K562 (cell line): ENCODE measurements around the gene CARD14. TPM values are rescaled to one million over a fixed set of nuclear protein-coding genes. Genes with fewer than 3 reads are reported as not detected.
"Not testable (repeated sequence)": the region's sequence is repeated elsewhere in the genome, so short reads cannot be mapped to it uniquely, and the experiment has no call there.

Experiments used
- ATAC-seq: fragments of 200-7000 bp; cut with Tn5 transposase; 3 replicates; pipeline ENCODE4 v1.9.1; 2020; ENCODE audit warnings: moderate library complexity
- BruUV-seq: library from RNA; stranded (reverse); fragments of 400-500 nt; replicated peaks from 2 replicates; lab custom pipeline; 2021; lab: Mats Ljungman, UMichigan
- CTCF ChIA-PET: fragments of 300-600 bp; formaldehyde crosslinking; extraction: SDS; loops from one replicate; lab custom pipeline; 2021; ENCODE audit warnings: low intra/inter-chr PET ratio; lab: Yijun Ruan, JAX
- POLR2A ChIA-PET: fragments of 300-600, 350-650 bp; sonication (Branson Sonifier 250); formaldehyde crosslinking; extraction: SDS; loops from one replicate; lab custom pipeline; 2021; ENCODE audit warnings: antibody characterized with exemption, inconsistent platforms; lab: Yijun Ruan, JAX
- DNase-seq, 4 experiments: peaks; one replicate each; pipeline versions ENCODE4 v3.0.0 to v3.0.0-alpha.2; 2011 to 2018; ENCODE audit warnings: low spot score in 3 of 4, mixed read lengths in 3 of 4; ENCODE audit errors: extremely low read depth in 1 of 4
- FAIRE-seq: peaks from 2 replicates; lab custom pipeline; 2011; peaks lifted over from hg19 to GRCh38; lab: Jason Lieb, UNC
- H2AFZ ChIP-seq: 2 replicates; pipeline ENCODE4 v1.6.0; 2011; ENCODE audit warnings: low read depth, low read length, control low read depth, inconsistent platforms
- H3K27ac ChIP-seq: fragments of 200-600 bp; 3 replicates; pipeline ENCODE4 v1.8.0; 2011; ENCODE audit warnings: low read depth, mild to moderate bottlenecking, control low read depth, inconsistent platforms, low read length, moderate library complexity, mixed read lengths; ENCODE audit errors: extremely low read depth
- H3K27me3 ChIP-seq, 2 experiments: fragments of 300-600 bp in 1 of 2; 2 replicates in 1 of 2; 3 replicates in 1 of 2; pipeline versions ENCODE4 v1.6.0 to v1.8.0; 2011; ENCODE audit warnings: inconsistent platforms in 2 of 2, low read length in 2 of 2, mild to moderate bottlenecking in 1 of 2, mixed read lengths in 1 of 2, moderate library complexity in 1 of 2; ENCODE audit not compliant: control insufficient read depth in 2 of 2, insufficient read depth in 2 of 2
- H3K36me3 ChIP-seq: fragments of 300-600 bp; 3 replicates; pipeline ENCODE4 v1.8.0; 2011; ENCODE audit warnings: mild to moderate bottlenecking, low read length, inconsistent platforms; ENCODE audit not compliant: control insufficient read depth, insufficient read depth
- H3K4me1 ChIP-seq, 2 experiments: fragments of 200-600 bp in 1 of 2; replicated peaks in 1 of 2; 2 replicates in 1 of 2; 3 replicates in 1 of 2; pipeline versions ENCODE4 v1.5.1 to v1.8.0; 2011; ENCODE audit warnings: inconsistent platforms in 2 of 2, low read length in 2 of 2, mild to moderate bottlenecking in 1 of 2, mixed read lengths in 1 of 2, moderate library complexity in 1 of 2; ENCODE audit not compliant: control insufficient read depth in 2 of 2, insufficient read depth in 2 of 2
- H3K4me2 ChIP-seq: 2 replicates; pipeline ENCODE4 v1.6.1; 2011; ENCODE audit warnings: low read length, control low read depth, inconsistent platforms, mixed read lengths; ENCODE audit not compliant: insufficient read depth
- H3K4me3 ChIP-seq: fragments of 200-600 bp; sonication (generic), shearing (Covaris generic); 2 replicates; pipeline ENCODE4 v1.5.1; 2016; ENCODE audit warnings: control low read depth, inconsistent platforms
- H3K79me2 ChIP-seq: fragments of 200-600 bp; 3 replicates; pipeline ENCODE4 v1.8.0; 2011; ENCODE audit warnings: low read length, inconsistent platforms; ENCODE audit not compliant: control insufficient read depth, insufficient read depth
- H3K9ac ChIP-seq, 2 experiments: 2 replicates each; pipeline versions ENCODE4 v1.6.0 to v1.6.1; 2011; ENCODE audit warnings: low read depth in 2 of 2, low read length in 2 of 2, control low read depth in 1 of 2, inconsistent platforms in 1 of 2, mild to moderate bottlenecking in 1 of 2, mixed read lengths in 1 of 2; ENCODE audit not compliant: insufficient read depth in 1 of 2
- H3K9me1 ChIP-seq: one replicate; pipeline ENCODE4 v1.6.0; 2011; ENCODE audit warnings: inconsistent platforms, mild to moderate bottlenecking, low read length, moderate library complexity; ENCODE audit not compliant: control insufficient read depth, insufficient read depth
- H3K9me3 ChIP-seq: replicated peaks from 2 replicates; pipeline ENCODE4 v1.5.1; 2011; ENCODE audit warnings: low read depth, low read length, inconsistent platforms; ENCODE audit not compliant: control insufficient read depth, insufficient read depth
- H4K20me1 ChIP-seq: replicated peaks from 2 replicates; pipeline ENCODE4 v1.6.1; 2011; ENCODE audit warnings: low read length, inconsistent platforms, mixed read lengths; ENCODE audit not compliant: control insufficient read depth, insufficient read depth
- POLR2G ChIP-seq: fragments of 200-400 bp; formaldehyde crosslinking; IDR thresholded peaks from 2 replicates; pipeline ENCODE4 v1.6.1; 2017; ENCODE audit warnings: low read depth, mild to moderate bottlenecking, antibody characterized with exemption, low read length, moderate library complexity
- RFX5 ChIP-seq: IDR thresholded peaks from 2 replicates; pipeline ENCODE4 v1.6.1; 2011; ENCODE audit warnings: low read depth, mild to moderate bottlenecking, improper control_type of control experiment, low read length
- WGBS: fragments of 100-300 bp; shearing (Covaris generic); methylation state at CpG from one replicate; pipeline ENCODE4 v1.1.6; 2016; ENCODE audit warnings: low coverage, mixed read lengths; ENCODE audit not compliant: insufficient coverage; ENCODE audit errors: missing lambda C conversion rate; 5-methylcytosine and 5-hydroxymethylcytosine counted together
- in situ Hi-C: fragments of 300-500 bp; cut with MboI; formaldehyde crosslinking; loops from 4 replicates; pipeline ENCODE4 v1.15.0; 2018; ENCODE audit warnings: inconsistent platforms, mixed read lengths
- intact Hi-C: fragments of 100-400 bp; cut with micrococcal nuclease; formaldehyde crosslinking; loops from 2 replicates; pipeline ENCODE4 v1.14.2; 2022
- polyA plus RNA-seq, 8 experiments: library from polyadenylated mRNA; depleted of rRNA in 4 of 8; stranded (reverse) in 5 of 8; unstranded in 3 of 8; fragments of >200 nt; fragmentation: Nextera tagmentation in 2 of 8; fragmentation: Illumina TruSeq in 1 of 8; extraction: Ambion mirVana in 2 of 8; extraction: Trizol in 1 of 8; gene quantifications; 2 replicates each; pipeline versions ENCODE4 v1.2.1 to v1.2.3, GENCODE V29; 2011 to 2014; ENCODE audit warnings: inconsistent platforms in 1 of 8, missing spikeins in 1 of 8
- total RNA-seq, 7 experiments: library from RNA; depleted of rRNA in 6 of 7; stranded (reverse); fragments of >200 nt in 6 of 7; fragmentation: Illumina TruSeq in 2 of 7; extraction: Trizol in 2 of 7; gene quantifications; 2 replicates each; pipeline versions ENCODE4 v1.2.1 to v1.2.3, GENCODE V29; 2011 to 2021; ENCODE audit warnings: low replicate concordance in 1 of 7

Gene CARD14
- total and polyA plus RNA-seq, 9 of the 15 experiments (the other 6 are each of a cell fraction or from before 2014, with no cell fraction given), result not detected

DNA sequence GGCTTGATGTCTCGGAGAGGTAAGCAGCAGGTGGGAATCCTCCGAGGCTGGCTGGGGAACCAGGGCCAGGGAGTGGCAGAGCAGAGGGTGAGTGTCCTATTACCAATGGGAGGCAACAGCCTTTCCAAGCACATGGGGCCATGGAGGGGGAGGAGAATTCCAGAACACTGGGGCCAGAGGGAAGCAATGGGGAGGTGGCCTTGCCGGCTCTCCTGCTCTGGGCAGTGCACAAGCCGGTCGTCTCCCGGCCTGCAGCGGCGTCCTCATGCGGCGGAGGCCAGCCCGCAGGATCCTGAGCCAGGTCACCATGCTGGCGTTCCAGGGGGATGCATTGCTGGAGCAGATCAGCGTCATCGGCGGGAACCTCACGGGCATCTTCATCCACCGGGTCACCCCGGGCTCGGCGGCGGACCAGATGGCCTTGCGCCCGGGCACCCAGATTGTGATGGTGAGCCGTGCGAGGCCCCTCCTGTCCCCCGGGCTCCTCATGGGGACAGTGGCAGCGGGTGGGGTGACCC lies 28.4 kb downstream of the CARD14 start:
- Histone ChIP-seq H2AFZ (no peak overlapping the region), H3K9ac (0 out of 4 replicates have a peak overlapping the region, but pooled peaks of 1 of the 2 experiments have one; percentile 5), H3K9me1 (no peaks in the 10 kb centered on the region), H4K20me1 (no peaks in the 10 kb centered on the region), H3K4me3 (no peak overlapping the region), H3K79me2 (no peaks in the 10 kb centered on the region), H3K27me3 (peaks cover 12 to 28% of the 10 kb centered on the region in 2 experiments; a peak in 4 of 5 replicates), H3K27ac (no peak overlapping the region), H3K4me1 (peaks cover 0 to 15% of the 10 kb centered on the region in 2 experiments; a peak in 2 of 5 replicates), H3K9me3 (no peaks in the 10 kb centered on the region), H3K36me3 (no peaks in the 10 kb centered on the region), H3K4me2 (no peak overlapping the region)
- POLR2A ChIA-PET, result no interaction called here
- ATAC-seq (no peak), DNase-seq (no peak), FAIRE-seq (no peak)
- 70% methylated on average over 12 of the region's 27 CpGs for WGBS
- intact Hi-C loops (loop anchor here (5.0 kb wide), 1 partner anchor 214 kb away; no protein-coding TSS in a partner anchor), in situ Hi-C loops (loop anchor here (10.0 kb wide), 1 partner anchor 787 kb away; no protein-coding TSS in a partner anchor)
- TF ChIP-seq POLR2G (peak; percentile 38; the same call in 1 of the 2 replicates), RFX5 (no peak)
- BruUV-seq, result no TSS peak
- CTCF ChIA-PET, result no interaction called here

DNA sequence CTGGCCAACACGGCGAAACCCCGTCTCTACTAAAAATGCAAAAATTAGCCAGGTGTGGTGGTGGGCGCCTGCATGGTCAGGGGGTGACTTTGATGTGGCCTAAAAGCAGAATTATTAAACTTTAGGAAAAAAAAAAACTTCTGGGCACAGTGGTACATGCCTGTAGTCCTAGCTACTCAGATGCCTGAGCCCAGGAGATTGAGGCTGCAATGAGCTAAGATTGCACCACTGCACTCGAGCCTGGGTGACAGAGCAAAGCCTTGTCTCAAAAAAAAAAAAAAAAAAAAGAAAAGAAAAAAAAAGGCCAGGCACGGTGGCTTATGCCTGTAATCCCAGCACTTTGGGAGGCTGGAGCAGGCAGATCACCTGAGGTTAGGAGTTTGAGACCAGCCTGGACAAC lies 29.5 kb downstream of the CARD14 start:
- in situ Hi-C loops, result loop anchor here (10.0 kb wide), 1 partner anchor 786 kb away; no protein-coding TSS in a partner anchor
- POLR2A ChIA-PET, result interaction anchor here (1.6 kb wide), 1 partner anchor 10 kb away, joined by 5 read pairs; no protein-coding TSS in a partner anchor

More for the DNA sequence above, 29.5 kb downstream of the CARD14 start:
- Histone ChIP-seq H3K4me1 (peaks cover 0 to 23% of the 10 kb centered on the region in 2 experiments; a peak in 2 of 5 replicates), H3K27me3 (peaks cover 4 to 17% of the 10 kb centered on the region in 2 experiments; a peak in 4 of 5 replicates)
- 56% methylated on average over 5 of the region's 6 CpGs for WGBS
- H3K4me2 ChIP-seq, FAIRE-seq, ATAC-seq, H3K36me3 ChIP-seq, H3K27ac ChIP-seq, H3K9me1 ChIP-seq, H3K9ac ChIP-seq, DNase-seq, CTCF ChIA-PET, BruUV-seq, H2AFZ ChIP-seq, H4K20me1 ChIP-seq, H3K9me3 ChIP-seq, H3K79me2 ChIP-seq, H3K4me3 ChIP-seq: not testable (repeated sequence)
- intact Hi-C loops, result loop anchor here (5.0 kb wide), 1 partner anchor 213 kb away; no protein-coding TSS in a partner anchor
